Eye (tissue), 1 donor: ENCODE measurements around the gene NSDHL.
"Not testable (repeated sequence)": the region's sequence is repeated elsewhere in the genome, so short reads cannot be mapped to it uniquely, and the experiment has no call there.

Source experiments
- DNase-seq: peaks from one replicate; pipeline ENCODE4 v3.0.0-alpha.2; 2015

Gene NSDHL

GRCh38 chrX:152830312-152831305 is at the start of gene NSDHL, which contains the start of gene CETN2:
NSDHL (plus strand) TSS chrX:152831063; CDS start chrX:152846325, 15,262 bp downstream.
CETN2 (minus strand) TSS chrX:152830757; CDS start chrX:152830710, 47 bp downstream.
- DNase-seq: peak; percentile 95

- not testable (repeated sequence) for DNase-seq
These were observed 43.8 kb upstream of the NSDHL start for GRCh38 chrX:152787062-152787461.

GRCh38 chrX:152798945-152799344 is 31.9 kb upstream of the NSDHL start:
- no peak for DNase-seq

- DNase-seq: no peak
These were observed 24.8 kb upstream of the NSDHL start for GRCh38 chrX:152806035-152806434.

- DNase-seq: peak; percentile 68
These were observed 20.5 kb upstream of the NSDHL start for GRCh38 chrX:152810403-152810802.

- no peak for DNase-seq
These were observed 17.7 kb upstream of the NSDHL start for GRCh38 chrX:152813206-152813605.

- no peak for DNase-seq
These were observed 16.8 kb upstream of the NSDHL start for GRCh38 chrX:152814048-152814447.

GRCh38 chrX:152817078-152817764 is 13.6 kb upstream of the NSDHL start:
- DNase-seq: peak; percentile 60

- DNase-seq: no peak
These were observed 12.5 kb upstream of the NSDHL start for GRCh38 chrX:152818356-152818755.

- no peak for DNase-seq
These were observed 11.6 kb upstream of the NSDHL start for GRCh38 chrX:152819266-152819665.

- no peak for DNase-seq
These were observed 11.1 kb upstream of the NSDHL start for GRCh38 chrX:152819732-152820131.

- DNase-seq: peak; percentile 25
These were observed 9.6 kb upstream of the NSDHL start for GRCh38 chrX:152821145-152821765.

- no peak for DNase-seq
These were observed 8.3 kb upstream of the NSDHL start for GRCh38 chrX:152822383-152823086.

- DNase-seq: no peak
These were observed 7.2 kb upstream of the NSDHL start for GRCh38 chrX:152823657-152824056.

GRCh38 chrX:152824841-152825374 is 6.0 kb upstream of the NSDHL start:
- no peak for DNase-seq

- DNase-seq: peak; percentile 3
These were observed 528 bp downstream of the NSDHL start for GRCh38 chrX:152831391-152831790.

- no peak for DNase-seq
These were observed 1.7 kb downstream of the NSDHL start for GRCh38 chrX:152832520-152832919.

- DNase-seq: no peak
These were observed 2.5 kb downstream of the NSDHL start for GRCh38 chrX:152833378-152833777.

- DNase-seq: not testable (repeated sequence)
These were observed 4.6 kb downstream of the NSDHL start for GRCh38 chrX:152835470-152835869.

GRCh38 chrX:152842772-152843338 is 12.0 kb downstream of the NSDHL start:
- DNase-seq: no peak

- no peak for DNase-seq
These were observed 13.0 kb downstream of the NSDHL start for GRCh38 chrX:152843852-152844251.

GRCh38 chrX:152844256-152844655 is 13.4 kb downstream of the NSDHL start:
- peak; percentile 3 for DNase-seq
